Heart left ventricle (tissue), 16 donors: ENCODE data around the gene DYRK2. TPM values are rescaled to one million over a fixed set of nuclear protein-coding genes. Genes with fewer than 3 reads are reported as not detected.

ENCODE experiments used
- ATAC-seq, 4 donors: fragments of 200-7000 bp; cut with Tn5 transposase; one replicate each; pipeline ENCODE4 v1.9.1; 2020 to 2022; ENCODE audit warnings: moderate library complexity in 4 of 4, mild to moderate bottlenecking in 3 of 4, moderate number of reproducible peaks in 1 of 4
- DNase-seq, 5 donors: peaks; one replicate each; pipeline ENCODE4 v3.0.0-alpha.2; 2020
- H3K27ac ChIP-seq, 12 donors: fragments of 200-600 bp; sonication (generic) in 4 of 12; one replicate each; pipeline versions ENCODE4 v1.5.0 to v1.8.0; 2016 to 2022; ENCODE audit warnings: mild to moderate bottlenecking in 2 of 12
- H3K27me3 ChIP-seq, 9 donors: fragments of 200-600 bp; sonication (generic) in 2 of 9; one replicate each; pipeline versions ENCODE4 v1.5.1 to v1.8.0; 2016 to 2022; ENCODE audit warnings: mild to moderate bottlenecking in 3 of 9
- H3K36me3 ChIP-seq, 9 donors: fragments of 200-600 bp; sonication (generic) in 2 of 9; one replicate each; pipeline versions ENCODE4 v1.5.0 to v1.8.0; 2018 to 2022; ENCODE audit warnings: mild to moderate bottlenecking in 2 of 9
- H3K4me1 ChIP-seq, 12 donors: fragments of 200-600 bp; sonication (generic) in 4 of 12; one replicate each; pipeline versions ENCODE4 v1.5.0 to v1.8.0; 2016 to 2022; ENCODE audit warnings: mild to moderate bottlenecking in 3 of 12
- H3K4me3 ChIP-seq, 12 donors: fragments of 200-600 bp; sonication (generic) in 4 of 12; one replicate each; pipeline versions ENCODE4 v1.5.0 to v1.8.0; 2017 to 2022; ENCODE audit warnings: mild to moderate bottlenecking in 9 of 12, moderate library complexity in 4 of 12
- H3K9me3 ChIP-seq, 12 donors: fragments of 200-600 bp; sonication (generic) in 4 of 12; one replicate each; pipeline versions ENCODE4 v1.5.0 to v1.8.0; 2016 to 2022; ENCODE audit warnings: mild to moderate bottlenecking in 1 of 12
- POLR2A ChIP-seq, 2 donors: fragments of 450-650 bp; IDR thresholded peaks; one replicate each; pipeline ENCODE4 v1.6.1; 2017; ENCODE audit warnings: antibody characterized with exemption in 2 of 2, mild to moderate bottlenecking in 2 of 2, moderate library complexity in 2 of 2
- WGBS, 4 donors: extraction: QIAGEN DNeasy Blood & Tissue Kit in 2 of 4; methylation state at CpG; one replicate each; pipeline versions ENCODE4 v1.1.5 to v1.1.7; 2013 to 2018; 5-methylcytosine and 5-hydroxymethylcytosine counted together
- intact Hi-C, 10 donors: fragments of 100-400 bp; cut with DNase I; formaldehyde crosslinking; loops; one replicate each; pipeline versions ENCODE4 v1.11.1 to v1.14.2; 2022
- polyA plus RNA-seq, 2 donors: library from polyadenylated mRNA; stranded (reverse); fragments of 200-250 nt; gene quantifications; one replicate each; pipeline ENCODE4 v1.2.3, GENCODE V29; 2013
- total RNA-seq, 9 donors: library from RNA; depleted of rRNA in 2 of 9; stranded (reverse); fragments of >200 nt in 2 of 9; fragmentation: NEBNext Ultra II Directional in 3 of 9; extraction: Animal tissue kit (Norgen Biotek cat#: 25700) in 3 of 9; gene quantifications; one replicate each; pipeline versions ENCODE4 v1.1.0 to v1.2.4, GENCODE V29; 2016 to 2023
- TF ChIP-seq, protein P1 (sequence below), 12 donors: fragments of 200-600 bp; sonication (generic) in 4 of 12; IDR thresholded peaks; one replicate each; pipeline versions ENCODE4 v1.5.0 to v1.8.0; 2018 to 2022; ENCODE audit warnings: antibody characterized with exemption in 12 of 12, mild to moderate bottlenecking in 5 of 12
- donor health status: ischemic (EF 13 %, LVEDD 7.1; RV severe dilation, severe dysfunction).
- donor health status: healthy with polysubstance abuse.
- donor health status: DM: no; HTN: yes; CAD: no.
- donor health status: DM: no; HTN: no; CAD: no.
- donor health status: ischemic (EF 25% LVEDD 6.9; RV normal size, moderate dysfunction).
- donor health status: ischemic (EF 25% LVEDD 5.7; RV mildly dilated, moderate dysfunction).
- donor health status: healthy.
- donor health status: DM: yes; HTN: yes; CAD: no.
- donor health status: ischemic (EF 35%, LVEDD 5.7; RV mildly dilated, moderate dysfunction).
- donor health status: nonischemic (EF 11% LVEDD 7.7; RV severe dilation, severe dysfunction).
- donor health status: DM: yes; HTN: yes; CAD: no.
- donor health status: PGD.
- donor health status: ischemic (EF 29% LVEDD 5.4; RV normal size, mild dysfunction).
- donor health status: nonischemic (EF 23%, LVEDD 6.1; RV moderate dilation, normal function).

DYRK2 gene
- total and polyA plus RNA-seq, 11 donors, result 7.8 to 62.9 (median 37.8) TPM

DNA sequence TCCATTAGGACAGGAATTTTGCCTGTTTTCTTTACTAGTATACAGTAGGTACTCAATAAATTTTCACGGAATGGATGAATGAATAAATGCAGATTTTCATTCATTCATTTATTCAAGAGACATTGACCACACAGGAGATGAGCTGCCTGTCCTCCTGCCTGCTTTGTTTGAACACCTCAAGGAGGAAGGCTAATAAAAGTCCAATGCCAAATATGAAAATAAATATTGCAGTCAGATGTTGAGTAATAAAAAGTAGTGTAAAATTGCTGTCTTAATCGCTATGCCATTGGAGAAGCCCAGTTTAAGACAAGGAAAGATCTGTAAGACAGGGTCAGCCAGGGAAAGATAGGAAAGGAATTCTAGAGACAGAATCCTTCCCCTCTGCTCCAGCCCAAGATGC, 47.4 kb downstream of the DYRK2 start:
- ATAC-seq (no peak), DNase-seq (no peak)
- no peaks in the 10 kb centered on the region for H3K27me3 ChIP-seq
- no peak overlapping the region for H3K27ac ChIP-seq
- intact Hi-C loops, result no loop called here
- H3K36me3 ChIP-seq, result no peaks in the 10 kb centered on the region
- WGBS, 4 donors, result 95 to 100% (median 97%) methylated on average over 2 of the region's 2 CpGs
- no peak for TF ChIP-seq POLR2A (IDR thresholded peaks at IDR 0.05)
- TF ChIP-seq, protein P1, sequence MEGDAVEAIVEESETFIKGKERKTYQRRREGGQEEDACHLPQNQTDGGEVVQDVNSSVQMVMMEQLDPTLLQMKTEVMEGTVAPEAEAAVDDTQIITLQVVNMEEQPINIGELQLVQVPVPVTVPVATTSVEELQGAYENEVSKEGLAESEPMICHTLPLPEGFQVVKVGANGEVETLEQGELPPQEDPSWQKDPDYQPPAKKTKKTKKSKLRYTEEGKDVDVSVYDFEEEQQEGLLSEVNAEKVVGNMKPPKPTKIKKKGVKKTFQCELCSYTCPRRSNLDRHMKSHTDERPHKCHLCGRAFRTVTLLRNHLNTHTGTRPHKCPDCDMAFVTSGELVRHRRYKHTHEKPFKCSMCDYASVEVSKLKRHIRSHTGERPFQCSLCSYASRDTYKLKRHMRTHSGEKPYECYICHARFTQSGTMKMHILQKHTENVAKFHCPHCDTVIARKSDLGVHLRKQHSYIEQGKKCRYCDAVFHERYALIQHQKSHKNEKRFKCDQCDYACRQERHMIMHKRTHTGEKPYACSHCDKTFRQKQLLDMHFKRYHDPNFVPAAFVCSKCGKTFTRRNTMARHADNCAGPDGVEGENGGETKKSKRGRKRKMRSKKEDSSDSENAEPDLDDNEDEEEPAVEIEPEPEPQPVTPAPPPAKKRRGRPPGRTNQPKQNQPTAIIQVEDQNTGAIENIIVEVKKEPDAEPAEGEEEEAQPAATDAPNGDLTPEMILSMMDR (IDR thresholded peaks at IDR 0.05), result no peak
- H3K4me1 ChIP-seq, result peaks cover 0 to 26% (median 12%) of the 10 kb centered on the region in 12 donors
- no peaks in the 10 kb centered on the region for H3K9me3 ChIP-seq
- H3K4me3 ChIP-seq, result no peak overlapping the region

DNA sequence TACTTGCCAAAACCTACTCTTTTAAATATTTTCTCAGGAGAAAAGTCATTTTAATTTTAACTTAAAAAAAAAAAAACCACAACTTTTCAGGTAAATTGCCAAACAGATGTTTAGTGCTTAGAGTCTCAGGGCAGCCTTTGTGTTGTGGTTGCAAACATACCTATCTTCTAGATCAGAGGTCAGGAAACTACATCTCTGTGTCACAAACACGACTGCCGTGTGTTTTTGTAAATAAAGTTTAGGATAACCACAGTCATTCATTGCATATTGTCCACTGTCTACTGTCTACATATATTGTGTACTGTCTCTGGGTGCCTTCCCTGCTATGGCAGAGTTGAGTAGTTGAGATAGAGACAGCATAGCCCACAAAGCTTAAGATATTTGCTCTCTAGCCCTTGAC, 48.9 kb downstream of the DYRK2 start:
- ATAC-seq (no peak), DNase-seq (no peak)
- H3K27me3 ChIP-seq, result no peaks in the 10 kb centered on the region
- no peak for TF ChIP-seq POLR2A (IDR thresholded peaks at IDR 0.05)
- TF ChIP-seq, protein P1 (IDR thresholded peaks at IDR 0.05), result no peak
- H3K27ac ChIP-seq, result no peak overlapping the region
- intact Hi-C loops, result no loop called here
- no peak overlapping the region for H3K4me3 ChIP-seq
- H3K4me1 ChIP-seq, result peaks cover 0 to 26% (median 12%) of the 10 kb centered on the region in 12 donors
- 89 to 96% (median 94%) methylated on average over 2 of the region's 2 CpGs for WGBS, 4 donors
- H3K36me3 ChIP-seq, result no peaks in the 10 kb centered on the region
- no peaks in the 10 kb centered on the region for H3K9me3 ChIP-seq

DNA sequence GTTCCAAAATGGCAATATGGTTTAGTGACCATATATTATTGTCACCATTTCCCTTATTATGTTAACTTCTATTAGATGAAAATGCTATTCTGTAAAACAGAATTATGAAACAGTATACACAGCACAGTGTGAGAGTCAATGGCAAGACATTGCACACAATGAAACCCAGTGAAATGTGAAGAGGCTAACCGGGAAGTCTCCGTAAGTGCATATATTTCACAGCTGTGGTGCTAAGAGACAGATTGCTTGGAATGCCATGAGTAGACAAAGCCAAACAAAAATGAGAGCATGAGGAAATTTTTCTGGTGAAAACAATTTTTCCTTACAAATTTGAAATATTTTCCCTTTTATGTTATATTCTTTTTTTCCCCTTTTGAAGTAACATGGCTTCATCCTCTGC, 49.4 kb downstream of the DYRK2 start:
- intact Hi-C loops, result no loop called here
- Histone ChIP-seq H3K9me3 (no peaks in the 10 kb centered on the region), H3K4me3 (peak overlapping the region in 2 of 12 donors; percentile 47 to 49), H3K36me3 (no peaks in the 10 kb centered on the region), H3K4me1 (peaks cover 0 to 26% (median 12%) of the 10 kb centered on the region in 12 donors), H3K27ac (peak overlapping the region in 3 of 12 donors; percentile 31 to 77 (median 51)), H3K27me3 (no peaks in the 10 kb centered on the region)
- TF ChIP-seq, protein P1 (IDR thresholded peaks at IDR 0.05), result no peak
- no peak for TF ChIP-seq POLR2A (IDR thresholded peaks at IDR 0.05)
- ATAC-seq, result peak in 1 of 4 donors; percentile 43
- 41 to 89% (median 57%) methylated on average over 2 of the region's 2 CpGs for WGBS, 4 donors
- DNase-seq, result no peak

DNA sequence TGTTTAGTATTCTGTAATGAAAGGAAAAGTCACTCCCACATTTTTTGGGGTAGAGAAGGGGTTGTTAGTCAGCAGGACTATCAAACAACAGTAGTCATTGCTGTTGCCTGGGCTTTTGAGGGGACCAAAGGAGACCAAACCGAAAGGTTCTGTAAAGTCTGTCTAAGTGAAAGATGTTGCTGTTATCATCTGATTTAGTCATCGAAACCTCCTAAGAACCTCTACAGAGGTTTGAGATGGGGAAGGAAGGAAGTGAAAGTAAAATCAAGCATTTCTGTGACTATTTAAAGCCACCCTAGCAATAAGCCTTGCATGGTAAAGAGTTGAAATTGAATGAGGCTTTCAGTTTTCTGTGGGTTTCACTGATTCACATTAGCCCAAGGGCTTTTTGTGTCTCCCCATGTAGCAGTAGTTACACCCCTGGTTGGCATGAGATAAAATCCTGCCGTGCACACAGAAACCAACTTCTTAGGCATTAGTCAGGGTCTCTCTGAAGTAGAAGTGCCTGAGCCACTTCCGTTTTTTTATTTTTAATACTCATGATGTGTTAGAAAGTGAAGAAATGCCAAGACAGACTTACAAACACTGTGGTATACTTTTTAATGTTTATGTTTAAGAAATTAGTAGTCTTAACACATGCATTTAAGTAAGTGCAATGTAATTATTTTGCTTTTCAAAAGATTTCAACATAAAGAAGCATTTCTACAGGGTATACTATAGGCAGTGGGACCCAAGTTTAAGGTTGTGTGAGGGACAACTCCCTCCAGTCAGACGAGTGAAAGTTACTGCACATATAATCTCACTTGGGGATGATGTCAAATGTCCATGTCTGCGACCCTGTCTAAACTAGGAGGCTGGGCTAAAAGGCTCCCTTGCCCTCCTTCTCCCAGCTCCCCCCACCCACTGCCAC, 50.4 kb downstream of the DYRK2 start:
- H3K36me3 ChIP-seq, result no peaks in the 10 kb centered on the region
- no peaks in the 10 kb centered on the region for H3K9me3 ChIP-seq
- TF ChIP-seq POLR2A (IDR thresholded peaks at IDR 0.05), result no peak
- TF ChIP-seq, protein P1 (IDR thresholded peaks at IDR 0.05), result no peak
- intact Hi-C loops, result no loop called here
- ATAC-seq, result peak in 3 of 4 donors; percentile 40 to 54 (median 49)
- DNase-seq, result no peak
- peak overlapping the region in 7 of 12 donors; percentile 2 to 77 (median 21) for H3K27ac ChIP-seq
- no peaks in the 10 kb centered on the region for H3K27me3 ChIP-seq
- H3K4me1 ChIP-seq, result peaks cover 0 to 26% (median 12%) of the 10 kb centered on the region in 12 donors
- peak overlapping the region in 10 of 12 donors; percentile 3 to 54 (median 38) for H3K4me3 ChIP-seq
- WGBS, 4 donors, result 51 to 59% (median 56%) methylated on average over 6 of the region's 6 CpGs
